Upper lobe of left lung (tissue), 6 donors: ENCODE measurements around the gene ITIH5. TPM values are rescaled to one million over a fixed set of nuclear protein-coding genes. Genes with fewer than 3 reads are reported as not detected.
"Not testable (repeated sequence)": the region's sequence is repeated elsewhere in the genome, so short reads cannot be mapped to it uniquely, and the experiment has no call there.

Experiments used
- ATAC-seq, 2 donors: fragments of 200-7000 bp; cut with Tn5 transposase; one replicate each; pipeline ENCODE4 v1.9.1; 2022; ENCODE audit warnings: mild to moderate bottlenecking in 2 of 2, moderate library complexity in 2 of 2; ENCODE audit not compliant: low FRiP score in 2 of 2
- DNase-seq, 2 donors: peaks; one replicate each; pipeline ENCODE4 v3.0.0-alpha.2; 2019 to 2020
- H3K27ac ChIP-seq, 4 donors: fragments of 200-600 bp; sonication (generic); one replicate each; pipeline ENCODE4 v1.5.1; 2016 to 2019
- H3K27me3 ChIP-seq, 4 donors: fragments of 200-600 bp; sonication (generic); one replicate each; pipeline ENCODE4 v1.5.1; 2017 to 2019
- H3K36me3 ChIP-seq, 4 donors: fragments of 200-600 bp; sonication (generic); one replicate each; pipeline ENCODE4 v1.5.1; 2016 to 2019
- H3K4me1 ChIP-seq, 4 donors: fragments of 200-600 bp; sonication (generic); one replicate each; pipeline ENCODE4 v1.5.1; 2018 to 2019
- H3K4me3 ChIP-seq, 4 donors: fragments of 200-600 bp; sonication (generic); one replicate each; pipeline ENCODE4 v1.5.1; 2017 to 2019; ENCODE audit warnings: mild to moderate bottlenecking in 2 of 4, moderate library complexity in 1 of 4
- H3K9me3 ChIP-seq, 4 donors: fragments of 200-600 bp; sonication (generic); one replicate each; pipeline ENCODE4 v1.5.1; 2018 to 2019
- CTCF ChIP-seq, 6 experiments: fragments of 450-650 bp in 4 of 6; fragments of 200-600 bp in 2 of 6; sonication (generic) in 2 of 6; IDR thresholded peaks; one replicate each; pipeline ENCODE4 v1.5.1; 2016 to 2019; ENCODE audit warnings: antibody characterized with exemption in 6 of 6
- EP300 ChIP-seq, 4 donors: sonication (generic); formaldehyde crosslinking; IDR thresholded peaks; one replicate each; pipeline ENCODE4 v1.5.1; 2017; ENCODE audit warnings: antibody characterized with exemption in 4 of 4, control low read depth in 2 of 4
- POLR2A ChIP-seq, 4 donors: fragments of 450-650 bp; IDR thresholded peaks; one replicate each; pipeline ENCODE4 v1.5.1; 2016 to 2017; ENCODE audit warnings: antibody characterized with exemption in 4 of 4, mild to moderate bottlenecking in 2 of 4
- POLR2AphosphoS5 ChIP-seq, 2 donors: sonication (generic); formaldehyde crosslinking; IDR thresholded peaks; one replicate each; pipeline ENCODE4 v1.5.1; 2017; ENCODE audit warnings: antibody characterized with exemption in 2 of 2
- WGBS, 2 donors: methylation state at CpG; one replicate each; pipeline ENCODE4 v1.1.5; 2017 to 2018; 5-methylcytosine and 5-hydroxymethylcytosine counted together
- total RNA-seq, 6 donors: library from RNA; depleted of rRNA in 4 of 6; stranded (reverse); fragments of >200 nt in 4 of 6; gene quantifications; one replicate each; pipeline versions ENCODE4 v1.1.0 to v1.2.1, GENCODE V29; 2016 to 2021
- donor health status: DM: no; HTN: no; CAD: no; lungs with moderate emphysema.
- donor health status: DM: no; HTN: yes; CAD: no; lungs with severe emphysema.

The ITIH5 gene
- total RNA-seq, 6 donors from 2014 or later: 9.7 to 21.0 (median 11.6) TPM

DNA sequence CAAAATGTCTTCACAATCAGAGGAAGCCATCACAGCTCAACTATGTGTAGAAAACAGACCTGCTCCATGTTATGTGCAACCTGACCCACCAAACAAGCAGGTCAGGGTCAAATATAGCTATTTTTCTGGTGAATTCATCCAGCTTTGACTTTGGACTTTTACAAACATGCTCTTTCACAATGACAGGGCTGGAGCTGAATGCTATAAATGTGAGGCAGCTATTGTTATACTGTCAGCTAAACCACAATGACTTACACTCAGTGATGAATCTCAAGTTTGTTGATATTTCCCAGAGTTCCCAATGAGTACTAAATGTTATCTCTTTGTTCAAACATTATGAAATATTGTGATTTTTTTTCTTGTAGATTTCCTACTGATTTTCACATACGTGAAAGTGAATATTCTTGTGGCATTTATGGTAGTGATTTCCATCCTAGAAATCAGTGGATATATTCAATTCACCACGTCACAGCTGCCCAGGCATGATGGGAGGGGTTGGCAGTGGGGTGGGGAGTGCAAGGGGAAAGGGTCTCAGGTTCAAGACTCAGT lies 33.9 kb upstream of the ITIH5 start:
- no peak for DNase-seq
- WGBS, 2 donors: 36 to 55% methylated on average over 2 of the region's 2 CpGs
- no peaks in the 10 kb centered on the region for H3K9me3 ChIP-seq
- ATAC-seq: no peak
- no peak for TF ChIP-seq EP300 (IDR thresholded peaks at IDR 0.05)
- no peak for TF ChIP-seq POLR2AphosphoS5 (IDR thresholded peaks at IDR 0.05)
- no peaks in the 10 kb centered on the region for H3K36me3 ChIP-seq
- H3K4me1 ChIP-seq: no peaks in the 10 kb centered on the region
- H3K27me3 ChIP-seq: no peaks in the 10 kb centered on the region
- H3K4me3 ChIP-seq: no peak overlapping the region
- no peak overlapping the region for H3K27ac ChIP-seq

- DNase-seq: no peak
- Histone ChIP-seq H3K36me3 (no peaks in the 10 kb centered on the region), H3K4me3 (no peak overlapping the region), H3K9me3 (peaks cover 0 to 5% (median 2%) of the 10 kb centered on the region in 4 donors), H3K27me3 (no peaks in the 10 kb centered on the region), H3K4me1 (no peaks in the 10 kb centered on the region), H3K27ac (no peak overlapping the region)
- 80 to 81% methylated on average over 8 of the region's 8 CpGs for WGBS, 2 donors
- no peak for TF ChIP-seq EP300 (IDR thresholded peaks at IDR 0.05)
- no peak for TF ChIP-seq POLR2AphosphoS5 (IDR thresholded peaks at IDR 0.05)
- no peak for TF ChIP-seq CTCF (IDR thresholded peaks at IDR 0.05)
- TF ChIP-seq POLR2A (IDR thresholded peaks at IDR 0.05): no peak
- ATAC-seq: no peak
Measured at GRCh38 chr10:7697426-7697825, 30.7 kb upstream of the ITIH5 start.

DNA sequence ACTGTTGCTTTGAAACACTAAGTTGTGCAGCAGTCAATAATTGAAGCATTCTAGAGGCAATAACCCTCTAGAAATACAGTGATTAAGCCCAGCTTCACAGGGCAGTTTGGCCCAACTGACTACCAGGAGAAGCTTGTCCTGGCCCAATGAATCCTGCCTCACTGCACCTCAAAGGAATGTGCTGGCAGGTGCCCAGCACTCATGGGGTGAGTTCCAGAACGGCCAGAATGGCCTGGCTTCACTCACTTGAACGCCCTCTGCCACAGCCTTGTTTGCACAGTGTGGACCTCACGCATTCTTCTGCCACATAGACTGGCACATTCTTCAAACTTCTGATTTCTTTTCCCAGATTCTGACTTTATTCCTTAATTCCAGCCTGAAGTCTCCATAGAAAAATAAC lies 29.8 kb upstream of the ITIH5 start:
- ATAC-seq (peak; percentile 54 to 90), DNase-seq (peak in 1 of 2 donors; percentile 81)
- no peaks in the 10 kb centered on the region for H3K36me3 ChIP-seq
- H3K27ac ChIP-seq: peak overlapping the region in 1 of 4 donors; percentile 2
- TF ChIP-seq POLR2AphosphoS5 (IDR thresholded peaks at IDR 0.05) (no peak), POLR2A (IDR thresholded peaks at IDR 0.05) (no peak), EP300 (IDR thresholded peaks at IDR 0.05) (no peak), CTCF (IDR thresholded peaks at IDR 0.05) (no peak)
- WGBS, 2 donors: 43 to 56% methylated on average over 3 of the region's 3 CpGs
- peaks cover 0 to 8% (median 2%) of the 10 kb centered on the region in 4 donors for H3K9me3 ChIP-seq
- H3K27me3 ChIP-seq: no peaks in the 10 kb centered on the region
- no peaks in the 10 kb centered on the region for H3K4me1 ChIP-seq
- H3K4me3 ChIP-seq: no peak overlapping the region

DNA sequence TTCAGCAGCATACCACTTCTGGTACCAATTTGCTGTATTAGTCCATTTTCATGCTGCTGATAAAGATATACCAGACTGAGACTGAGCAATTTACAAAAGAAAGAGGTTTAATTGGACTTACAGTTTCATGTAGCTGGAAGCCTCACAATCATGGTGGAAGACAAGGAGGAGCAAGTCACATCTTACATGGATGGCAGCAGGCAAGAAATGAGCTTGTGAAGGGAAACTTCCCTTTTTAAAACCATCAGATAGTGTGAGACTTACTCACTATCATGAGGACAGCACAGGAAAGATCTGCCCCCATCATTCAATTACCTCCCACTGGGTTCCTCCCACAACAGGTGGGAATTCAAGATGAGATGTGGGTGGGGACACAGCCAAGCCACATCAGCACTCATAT lies 26.4 kb upstream of the ITIH5 start:
- H3K36me3 ChIP-seq, H3K27ac ChIP-seq, ATAC-seq, DNase-seq, H3K9me3 ChIP-seq, H3K4me1 ChIP-seq, H3K27me3 ChIP-seq, H3K4me3 ChIP-seq: not testable (repeated sequence)

DNA sequence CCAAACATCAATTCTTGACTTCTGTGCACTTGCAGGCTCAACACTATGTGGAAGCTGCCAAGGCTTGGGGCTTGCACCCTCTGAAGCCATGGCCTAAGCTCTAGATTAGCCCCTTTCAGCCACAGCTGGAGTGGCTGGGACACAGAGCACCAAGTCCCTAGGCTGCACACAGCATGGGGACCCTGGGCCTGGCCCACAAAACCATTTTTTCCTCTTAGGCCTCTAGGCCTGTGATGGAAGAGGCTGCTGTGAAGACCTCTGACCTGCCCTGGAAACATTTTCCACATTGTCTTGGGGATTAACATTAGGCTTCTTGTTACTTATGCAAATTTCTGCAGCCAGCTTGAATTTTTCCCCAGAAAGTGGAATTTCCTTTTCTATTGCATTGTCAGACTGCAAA lies 25.6 kb upstream of the ITIH5 start:
- not testable (repeated sequence) for ATAC-seq, H3K9me3 ChIP-seq, H3K27ac ChIP-seq, DNase-seq, H3K27me3 ChIP-seq, H3K4me3 ChIP-seq, H3K36me3 ChIP-seq, H3K4me1 ChIP-seq

DNA sequence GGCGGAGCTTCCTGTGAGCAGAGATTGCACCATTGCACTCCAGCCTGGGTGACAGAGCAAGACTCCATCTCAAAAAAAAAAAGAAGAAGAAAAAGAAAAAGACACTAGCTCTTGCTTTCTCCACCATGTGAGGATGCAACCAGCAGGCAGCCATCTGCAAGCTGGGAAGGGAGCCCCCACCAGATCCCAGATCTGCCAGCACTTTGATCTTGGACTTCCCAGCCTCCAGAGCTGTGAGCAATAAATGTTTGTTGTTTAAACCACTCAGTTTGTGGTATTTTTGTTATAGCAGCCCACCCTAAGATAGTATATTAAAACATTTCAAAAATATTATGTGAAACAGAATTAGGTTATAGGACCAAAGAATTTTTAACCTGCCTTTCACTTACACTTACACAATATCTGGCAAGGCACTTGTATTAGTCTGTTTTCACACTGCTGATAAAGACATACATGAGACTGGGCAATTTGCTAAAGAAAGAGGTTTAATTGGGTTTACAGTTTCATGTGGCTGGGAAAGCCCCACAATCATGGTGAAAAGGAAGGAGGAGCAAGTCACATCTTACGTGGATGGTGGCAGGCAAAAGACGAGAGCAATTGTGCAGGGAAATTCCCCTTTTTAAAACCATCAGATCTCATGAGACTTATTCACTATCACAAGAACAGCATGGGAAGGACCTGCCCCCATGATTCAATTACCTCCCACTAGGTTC lies 24.3 kb upstream of the ITIH5 start:
- not testable (repeated sequence) for DNase-seq, H3K27ac ChIP-seq, H3K27me3 ChIP-seq, H3K9me3 ChIP-seq, H3K36me3 ChIP-seq, ATAC-seq, H3K4me3 ChIP-seq
- peaks cover 0 to 10% (median 4%) of the 10 kb centered on the region in 4 donors for H3K4me1 ChIP-seq
- 70 to 82% methylated on average over 3 of the region's 3 CpGs for WGBS, 2 donors

DNA sequence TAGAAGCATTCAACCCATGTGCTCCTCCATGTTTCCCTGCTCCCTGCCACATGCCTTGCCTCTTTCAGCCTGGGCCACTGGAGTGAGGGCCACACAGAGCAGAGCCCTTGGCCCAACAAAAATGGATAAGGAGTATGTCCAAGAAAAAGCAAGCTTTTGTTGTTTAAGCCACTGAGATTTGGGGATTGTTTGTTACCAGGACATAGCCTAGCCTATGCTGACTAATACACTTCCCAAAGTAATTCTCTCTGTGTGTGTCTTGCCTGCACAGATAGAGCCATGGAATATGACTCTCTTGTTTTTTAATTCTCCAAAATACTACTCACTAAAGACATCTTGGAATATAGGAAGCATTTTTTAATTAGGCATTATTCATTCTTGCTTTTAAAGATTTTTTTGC lies 22.8 kb upstream of the ITIH5 start:
- no peak for TF ChIP-seq POLR2AphosphoS5 (IDR thresholded peaks at IDR 0.05)
- no peak for TF ChIP-seq EP300 (IDR thresholded peaks at IDR 0.05)
- TF ChIP-seq POLR2A (IDR thresholded peaks at IDR 0.05): no peak
- TF ChIP-seq CTCF (IDR thresholded peaks at IDR 0.05): no peak
- H3K4me1 ChIP-seq: peaks cover 0 to 10% (median 4%) of the 10 kb centered on the region in 4 donors
- no peaks in the 10 kb centered on the region for H3K36me3 ChIP-seq
- no peaks in the 10 kb centered on the region for H3K27me3 ChIP-seq
- DNase-seq: no peak
- no peak overlapping the region for H3K27ac ChIP-seq
- H3K9me3 ChIP-seq: peaks cover 0 to 8% (median 4%) of the 10 kb centered on the region in 4 donors
- no peak for ATAC-seq
- no peak overlapping the region for H3K4me3 ChIP-seq
